K562 (cell line): ENCODE data around the gene DHX32. TPM values are rescaled to one million over a fixed set of nuclear protein-coding genes. Genes with fewer than 3 reads are reported as not detected.

Experiments used
- ATAC-seq: fragments of 200-7000 bp; cut with Tn5 transposase; 3 replicates; pipeline ENCODE4 v1.9.1; 2020; ENCODE audit warnings: moderate library complexity
- BruUV-seq: library from RNA; stranded (reverse); fragments of 400-500 nt; replicated peaks from 2 replicates; lab custom pipeline; 2021; lab: Mats Ljungman, UMichigan
- CTCF ChIA-PET: fragments of 300-600 bp; formaldehyde crosslinking; extraction: SDS; loops from one replicate; lab custom pipeline; 2021; ENCODE audit warnings: low intra/inter-chr PET ratio; lab: Yijun Ruan, JAX
- POLR2A ChIA-PET: fragments of 300-600, 350-650 bp; sonication (Branson Sonifier 250); formaldehyde crosslinking; extraction: SDS; loops from one replicate; lab custom pipeline; 2021; ENCODE audit warnings: antibody characterized with exemption, inconsistent platforms; lab: Yijun Ruan, JAX
- DNase-seq, 4 experiments: peaks; one replicate each; pipeline versions ENCODE4 v3.0.0 to v3.0.0-alpha.2; 2011 to 2018; ENCODE audit warnings: low spot score in 3 of 4, mixed read lengths in 3 of 4; ENCODE audit errors: extremely low read depth in 1 of 4
- FAIRE-seq: peaks from 2 replicates; lab custom pipeline; 2011; peaks lifted over from hg19 to GRCh38; lab: Jason Lieb, UNC
- H2AFZ ChIP-seq: 2 replicates; pipeline ENCODE4 v1.6.0; 2011; ENCODE audit warnings: low read depth, low read length, control low read depth, inconsistent platforms
- H3K27ac ChIP-seq: fragments of 200-600 bp; 3 replicates; pipeline ENCODE4 v1.8.0; 2011; ENCODE audit warnings: low read depth, mild to moderate bottlenecking, control low read depth, inconsistent platforms, low read length, moderate library complexity, mixed read lengths; ENCODE audit errors: extremely low read depth
- H3K27me3 ChIP-seq, 2 experiments: fragments of 300-600 bp in 1 of 2; 2 replicates in 1 of 2; 3 replicates in 1 of 2; pipeline versions ENCODE4 v1.6.0 to v1.8.0; 2011; ENCODE audit warnings: inconsistent platforms in 2 of 2, low read length in 2 of 2, mild to moderate bottlenecking in 1 of 2, mixed read lengths in 1 of 2, moderate library complexity in 1 of 2; ENCODE audit not compliant: control insufficient read depth in 2 of 2, insufficient read depth in 2 of 2
- H3K36me3 ChIP-seq: fragments of 300-600 bp; 3 replicates; pipeline ENCODE4 v1.8.0; 2011; ENCODE audit warnings: mild to moderate bottlenecking, low read length, inconsistent platforms; ENCODE audit not compliant: control insufficient read depth, insufficient read depth
- H3K4me1 ChIP-seq, 2 experiments: fragments of 200-600 bp in 1 of 2; replicated peaks in 1 of 2; 2 replicates in 1 of 2; 3 replicates in 1 of 2; pipeline versions ENCODE4 v1.5.1 to v1.8.0; 2011; ENCODE audit warnings: inconsistent platforms in 2 of 2, low read length in 2 of 2, mild to moderate bottlenecking in 1 of 2, mixed read lengths in 1 of 2, moderate library complexity in 1 of 2; ENCODE audit not compliant: control insufficient read depth in 2 of 2, insufficient read depth in 2 of 2
- H3K4me2 ChIP-seq: 2 replicates; pipeline ENCODE4 v1.6.1; 2011; ENCODE audit warnings: low read length, control low read depth, inconsistent platforms, mixed read lengths; ENCODE audit not compliant: insufficient read depth
- H3K4me3 ChIP-seq: fragments of 200-600 bp; sonication (generic), shearing (Covaris generic); 2 replicates; pipeline ENCODE4 v1.5.1; 2016; ENCODE audit warnings: control low read depth, inconsistent platforms
- H3K79me2 ChIP-seq: fragments of 200-600 bp; 3 replicates; pipeline ENCODE4 v1.8.0; 2011; ENCODE audit warnings: low read length, inconsistent platforms; ENCODE audit not compliant: control insufficient read depth, insufficient read depth
- H3K9ac ChIP-seq, 2 experiments: 2 replicates each; pipeline versions ENCODE4 v1.6.0 to v1.6.1; 2011; ENCODE audit warnings: low read depth in 2 of 2, low read length in 2 of 2, control low read depth in 1 of 2, inconsistent platforms in 1 of 2, mild to moderate bottlenecking in 1 of 2, mixed read lengths in 1 of 2; ENCODE audit not compliant: insufficient read depth in 1 of 2
- H3K9me1 ChIP-seq: one replicate; pipeline ENCODE4 v1.6.0; 2011; ENCODE audit warnings: inconsistent platforms, mild to moderate bottlenecking, low read length, moderate library complexity; ENCODE audit not compliant: control insufficient read depth, insufficient read depth
- H3K9me3 ChIP-seq: replicated peaks from 2 replicates; pipeline ENCODE4 v1.5.1; 2011; ENCODE audit warnings: low read depth, low read length, inconsistent platforms; ENCODE audit not compliant: control insufficient read depth, insufficient read depth
- H4K20me1 ChIP-seq: replicated peaks from 2 replicates; pipeline ENCODE4 v1.6.1; 2011; ENCODE audit warnings: low read length, inconsistent platforms, mixed read lengths; ENCODE audit not compliant: control insufficient read depth, insufficient read depth
- CHD2 ChIP-seq: IDR thresholded peaks from 2 replicates; pipeline ENCODE4 v1.6.1; 2011; ENCODE audit warnings: low read depth, low read length
- EHMT2 ChIP-seq: fragments of 450-650 bp; IDR thresholded peaks from 2 replicates; pipeline ENCODE4 v1.6.1; 2018; ENCODE audit warnings: antibody characterized with exemption
- ELF1 ChIP-seq: fragments of 200-800 bp; sonication (Bioruptor generic); IDR thresholded peaks from 2 replicates; pipeline ENCODE4 v1.6.1; 2016; ENCODE audit warnings: missing genetic modification characterization, missing compliant biosample characterization
- EZH2 ChIP-seq: IDR thresholded peaks from 2 replicates; pipeline ENCODE4 v1.6.1; 2012; ENCODE audit warnings: low read depth, mild to moderate bottlenecking, inconsistent platforms, low read length, borderline replicate concordance
- KDM1A ChIP-seq, 2 experiments: fragments of 450-650 bp; IDR thresholded peaks; 2 replicates each; pipeline ENCODE4 v1.6.1; 2016; ENCODE audit warnings: mild to moderate bottlenecking in 2 of 2
- ZC3H4 ChIP-seq: sonication (generic); formaldehyde crosslinking; IDR thresholded peaks from 2 replicates; pipeline ENCODE4 v1.9.0; 2021; ENCODE audit warnings: missing genetic modification reagents, borderline replicate concordance
- WGBS: fragments of 100-300 bp; shearing (Covaris generic); methylation state at CpG from one replicate; pipeline ENCODE4 v1.1.6; 2016; ENCODE audit warnings: low coverage, mixed read lengths; ENCODE audit not compliant: insufficient coverage; ENCODE audit errors: missing lambda C conversion rate; 5-methylcytosine and 5-hydroxymethylcytosine counted together
- in situ Hi-C: fragments of 300-500 bp; cut with MboI; formaldehyde crosslinking; loops from 4 replicates; pipeline ENCODE4 v1.15.0; 2018; ENCODE audit warnings: inconsistent platforms, mixed read lengths
- intact Hi-C: fragments of 100-400 bp; cut with micrococcal nuclease; formaldehyde crosslinking; loops from 2 replicates; pipeline ENCODE4 v1.14.2; 2022
- polyA plus RNA-seq, 8 experiments: library from polyadenylated mRNA; depleted of rRNA in 4 of 8; stranded (reverse) in 5 of 8; unstranded in 3 of 8; fragments of >200 nt; fragmentation: Nextera tagmentation in 2 of 8; fragmentation: Illumina TruSeq in 1 of 8; extraction: Ambion mirVana in 2 of 8; extraction: Trizol in 1 of 8; gene quantifications; 2 replicates each; pipeline versions ENCODE4 v1.2.1 to v1.2.3, GENCODE V29; 2011 to 2014; ENCODE audit warnings: inconsistent platforms in 1 of 8, missing spikeins in 1 of 8
- total RNA-seq, 7 experiments: library from RNA; depleted of rRNA in 6 of 7; stranded (reverse); fragments of >200 nt in 6 of 7; fragmentation: Illumina TruSeq in 2 of 7; extraction: Trizol in 2 of 7; gene quantifications; 2 replicates each; pipeline versions ENCODE4 v1.2.1 to v1.2.3, GENCODE V29; 2011 to 2021; ENCODE audit warnings: low replicate concordance in 1 of 7
- TF ChIP-seq, protein P1 (sequence below): fragments of 250-450 bp; sonication (Bioruptor Pico); IDR thresholded peaks from 2 replicates; pipeline ENCODE4 v1.5.0; 2021
- TF ChIP-seq, protein P2 (sequence below): sonication (generic); formaldehyde crosslinking; IDR thresholded peaks from 2 replicates; pipeline ENCODE4 v1.8.0; 2022; ENCODE audit warnings: missing genetic modification reagents, mild to moderate bottlenecking, borderline replicate concordance

The DHX32 gene
- total and polyA plus RNA-seq, 9 of the 15 experiments (the other 6 are each of a cell fraction or from before 2014, with no cell fraction given) = 5.8 to 23.5 (median 17.5) TPM

GRCh38 chr10:125795637-125796190 lies 85.4 kb downstream of the DHX32 start:
- POLR2A ChIA-PET = interaction anchor here (1.2 to 2.3 kb wide), 5 partner anchors 9 to 13 kb away, joined by 4 to 5 read pairs (median 5); no protein-coding TSS in a partner anchor
- TF ChIP-seq CHD2 (no peak), ELF1 (tag) (no peak)
- TF ChIP-seq, all 486 proteins: peak for 0
- Histone ChIP-seq H3K4me2 (no peak overlapping the region), H2AFZ (no peak overlapping the region), H3K27me3 (no peaks in the 10 kb centered on the region), H3K79me2 (no peaks in the 10 kb centered on the region), H3K27ac (no peak overlapping the region), H3K4me3 (no peak overlapping the region), H3K36me3 (peaks cover 37% of the 10 kb centered on the region; the same call in 2 of the 3 replicates), H4K20me1 (no peaks in the 10 kb centered on the region; the same call in 1 of the 2 replicates), H3K4me1 (peaks cover 0 to 4% of the 10 kb centered on the region in 2 experiments; a peak in 2 of 5 replicates), H3K9ac (no peak overlapping the region), H3K9me1 (peaks cover 2% of the 10 kb centered on the region), H3K9me3 (no peaks in the 10 kb centered on the region)
- in situ Hi-C loops = no loop called here
- BruUV-seq = no TSS peak
- no peak for DNase-seq
- intact Hi-C loops = no loop called here
- CTCF ChIA-PET = no interaction called here
- no peak for ATAC-seq
- WGBS = 58% methylated on average over 7 of the region's 8 CpGs
- FAIRE-seq = no peak

- TF ChIP-seq ZC3H4 (CRISPR knock-in tag) = no peak
- no peak for TF ChIP-seq EHMT2
- TF ChIP-seq, protein P1, sequence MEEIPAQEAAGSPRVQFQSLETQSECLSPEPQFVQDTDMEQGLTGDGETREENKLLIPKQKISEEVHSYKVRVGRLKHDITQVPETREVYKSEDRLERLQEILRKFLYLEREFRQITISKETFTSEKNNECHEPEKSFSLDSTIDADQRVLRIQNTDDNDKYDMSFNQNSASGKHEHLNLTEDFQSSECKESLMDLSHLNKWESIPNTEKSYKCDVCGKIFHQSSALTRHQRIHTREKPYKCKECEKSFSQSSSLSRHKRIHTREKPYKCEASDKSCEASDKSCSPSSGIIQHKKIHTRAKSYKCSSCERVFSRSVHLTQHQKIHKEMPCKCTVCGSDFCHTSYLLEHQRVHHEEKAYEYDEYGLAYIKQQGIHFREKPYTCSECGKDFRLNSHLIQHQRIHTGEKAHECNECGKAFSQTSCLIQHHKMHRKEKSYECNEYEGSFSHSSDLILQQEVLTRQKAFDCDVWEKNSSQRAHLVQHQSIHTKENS (CRISPR knock-in tag) = no peak
- no peak for TF ChIP-seq KDM1A (IDR thresholded peaks at IDR 0.05)
- TF ChIP-seq EZH2 = no peak
- TF ChIP-seq, protein P2, sequence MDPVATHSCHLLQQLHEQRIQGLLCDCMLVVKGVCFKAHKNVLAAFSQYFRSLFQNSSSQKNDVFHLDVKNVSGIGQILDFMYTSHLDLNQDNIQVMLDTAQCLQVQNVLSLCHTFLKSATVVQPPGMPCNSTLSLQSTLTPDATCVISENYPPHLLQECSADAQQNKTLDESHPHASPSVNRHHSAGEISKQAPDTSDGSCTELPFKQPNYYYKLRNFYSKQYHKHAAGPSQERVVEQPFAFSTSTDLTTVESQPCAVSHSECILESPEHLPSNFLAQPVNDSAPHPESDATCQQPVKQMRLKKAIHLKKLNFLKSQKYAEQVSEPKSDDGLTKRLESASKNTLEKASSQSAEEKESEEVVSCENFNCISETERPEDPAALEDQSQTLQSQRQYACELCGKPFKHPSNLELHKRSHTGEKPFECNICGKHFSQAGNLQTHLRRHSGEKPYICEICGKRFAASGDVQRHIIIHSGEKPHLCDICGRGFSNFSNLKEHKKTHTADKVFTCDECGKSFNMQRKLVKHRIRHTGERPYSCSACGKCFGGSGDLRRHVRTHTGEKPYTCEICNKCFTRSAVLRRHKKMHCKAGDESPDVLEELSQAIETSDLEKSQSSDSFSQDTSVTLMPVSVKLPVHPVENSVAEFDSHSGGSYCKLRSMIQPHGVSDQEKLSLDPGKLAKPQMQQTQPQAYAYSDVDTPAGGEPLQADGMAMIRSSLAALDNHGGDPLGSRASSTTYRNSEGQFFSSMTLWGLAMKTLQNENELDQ (CRISPR knock-in tag) = no peak
- Histone ChIP-seq H3K79me2 (no peaks in the 10 kb centered on the region), H3K9ac (peak overlapping the region in 1 of 2 experiments; percentile 45; a peak in 1 of 4 replicates), H2AFZ (no peak overlapping the region), H4K20me1 (no peaks in the 10 kb centered on the region; the same call in 1 of the 2 replicates), H3K36me3 (peaks cover 37% of the 10 kb centered on the region; the same call in 2 of the 3 replicates), H3K9me1 (peaks cover 2% of the 10 kb centered on the region), H3K9me3 (no peaks in the 10 kb centered on the region), H3K4me1 (peaks cover 0 to 4% of the 10 kb centered on the region in 2 experiments; a peak in 2 of 5 replicates), H3K27ac (no peak overlapping the region), H3K4me2 (no peak overlapping the region), H3K27me3 (no peaks in the 10 kb centered on the region), H3K4me3 (no peak overlapping the region)
- BruUV-seq = no TSS peak
- intact Hi-C loops (no loop called here), in situ Hi-C loops (no loop called here)
- no peak for DNase-seq
- FAIRE-seq = no peak
- ChIA-PET POLR2A (interaction anchor here (1.2 to 2.3 kb wide), 5 partner anchors 8 to 13 kb away, joined by 4 to 5 read pairs (median 5); no protein-coding TSS in a partner anchor), CTCF (no interaction called here)
- 40% methylated on average over 1 of the region's 2 CpGs for WGBS
- no peak for ATAC-seq
Observed at GRCh38 chr10:125795128-125795527, 86.0 kb downstream of the DHX32 start.
